Measurements from ENCODE around the gene MISP.

MISP gene

GRCh38 chr19:734716-735115 is 16.2 kb upstream of the MISP start:
- Histone ChIP-seq H3K4me1 (ENCODE audit: insufficient read depth, low read length, severe bottlenecking) (no peaks in the 10 kb centered on the region), H3K4me2 (ENCODE audit: low read length) (no peak overlapping the region), H3K4me3 (ENCODE audit: low read depth, low read length, poor library complexity, severe bottlenecking) (no peak overlapping the region), H3K79me2 (ENCODE audit: insufficient read depth, low read length) (no peaks in the 10 kb centered on the region), H3K9ac (ENCODE audit: low read length) (no peak overlapping the region), H3F3A (ENCODE audit: insufficient read depth, low read length) (no peaks in the 10 kb centered on the region), H3K27ac (ENCODE audit: low read depth, low read length, poor library complexity, severe bottlenecking) (no peak overlapping the region), H2AFZ (ENCODE audit: low read length) (no peak overlapping the region), H4K20me1 (ENCODE audit: insufficient read depth, low read length) (no peaks in the 10 kb centered on the region), H3K9me3 (ENCODE audit: low read length) (no peaks in the 10 kb centered on the region), H3K9me2 (ENCODE audit: low read depth, low read length) (no peaks in the 10 kb centered on the region), H3K36me3 (ENCODE audit: insufficient read depth, low read length) (no peaks in the 10 kb centered on the region), H3K27me3 (ENCODE audit: insufficient read depth, low read length) (peaks cover 22% of the 10 kb centered on the region; the same call in 1 of the 2 replicates)
- TF ChIP-seq CTCF (IDR thresholded peaks at IDR 0.05; ENCODE audit: low read length) (no peak), EZH2 (IDR thresholded peaks at IDR 0.05; ENCODE audit: borderline replicate concordance, low read length) (no peak)

- Histone ChIP-seq H3K27ac (ENCODE audit: low read depth, low read length, poor library complexity, severe bottlenecking) (no peak overlapping the region), H3K9ac (ENCODE audit: low read length) (no peak overlapping the region), H3K27me3 (ENCODE audit: insufficient read depth, low read length) (0 out of 2 replicates have a peak, but pooled peaks cover 17% of the 10 kb centered on the region), H3F3A (ENCODE audit: insufficient read depth, low read length) (no peaks in the 10 kb centered on the region), H3K9me2 (ENCODE audit: low read depth, low read length) (no peaks in the 10 kb centered on the region), H4K20me1 (ENCODE audit: insufficient read depth, low read length) (no peaks in the 10 kb centered on the region), H3K4me2 (ENCODE audit: low read length) (no peak overlapping the region), H3K79me2 (ENCODE audit: insufficient read depth, low read length) (no peaks in the 10 kb centered on the region), H3K4me1 (ENCODE audit: insufficient read depth, low read length, severe bottlenecking) (no peaks in the 10 kb centered on the region), H2AFZ (ENCODE audit: low read length) (no peak overlapping the region), H3K4me3 (ENCODE audit: low read depth, low read length, poor library complexity, severe bottlenecking) (no peak overlapping the region), H3K36me3 (ENCODE audit: insufficient read depth, low read length) (no peaks in the 10 kb centered on the region), H3K9me3 (ENCODE audit: low read length) (no peaks in the 10 kb centered on the region)
- TF ChIP-seq CTCF (IDR thresholded peaks at IDR 0.05; ENCODE audit: low read length), result no peak
- no peak for TF ChIP-seq EZH2 (IDR thresholded peaks at IDR 0.05; ENCODE audit: borderline replicate concordance, low read length)
Observed at GRCh38 chr19:736125-736524, 14.8 kb upstream of the MISP start.

GRCh38 chr19:737591-738093 is 13.3 kb upstream of the MISP start:
- Histone ChIP-seq H3K27me3 (ENCODE audit: insufficient read depth, low read length) (0 out of 2 replicates have a peak, but pooled peaks cover 9% of the 10 kb centered on the region), H2AFZ (ENCODE audit: low read length) (no peak overlapping the region), H3K27ac (ENCODE audit: low read depth, low read length, poor library complexity, severe bottlenecking) (no peak overlapping the region), H3F3A (ENCODE audit: insufficient read depth, low read length) (no peaks in the 10 kb centered on the region), H3K79me2 (ENCODE audit: insufficient read depth, low read length) (no peaks in the 10 kb centered on the region), H3K9ac (ENCODE audit: low read length) (no peak overlapping the region), H3K9me3 (ENCODE audit: low read length) (no peaks in the 10 kb centered on the region), H3K4me3 (ENCODE audit: low read depth, low read length, poor library complexity, severe bottlenecking) (no peak overlapping the region), H3K4me1 (ENCODE audit: insufficient read depth, low read length, severe bottlenecking) (no peaks in the 10 kb centered on the region), H3K9me2 (ENCODE audit: low read depth, low read length) (no peaks in the 10 kb centered on the region), H3K36me3 (ENCODE audit: insufficient read depth, low read length) (no peaks in the 10 kb centered on the region), H3K4me2 (ENCODE audit: low read length) (no peak overlapping the region), H4K20me1 (ENCODE audit: insufficient read depth, low read length) (no peaks in the 10 kb centered on the region)
- no peak for TF ChIP-seq EZH2 (IDR thresholded peaks at IDR 0.05; ENCODE audit: borderline replicate concordance, low read length)
- TF ChIP-seq CTCF (IDR thresholded peaks at IDR 0.05; ENCODE audit: low read length), result peak; percentile 59

All from OCI-LY1 (cell line).